NCI-H187 (cell line): ENCODE measurements around the gene PHF14.
"Not testable (repeated sequence)": the region's sequence is repeated elsewhere in the genome, so short reads cannot be mapped to it uniquely, and the experiment has no call there.

Source experiments
- DNase-seq, 2 experiments: peaks; one replicate each; lab custom pipeline; 2025; lab: John Stamatoyannopoulos, UW

The PHF14 gene

GRCh38 chr7:10977113-10977512 is 3.4 kb downstream of the PHF14 start:
- DNase-seq = no peak

GRCh38 chr7:10981317-10981716 is 7.6 kb downstream of the PHF14 start:
- no peak for DNase-seq

- DNase-seq = not testable (repeated sequence)
Measured at GRCh38 chr7:10990748-10991147, 17.1 kb downstream of the PHF14 start.

DNA sequence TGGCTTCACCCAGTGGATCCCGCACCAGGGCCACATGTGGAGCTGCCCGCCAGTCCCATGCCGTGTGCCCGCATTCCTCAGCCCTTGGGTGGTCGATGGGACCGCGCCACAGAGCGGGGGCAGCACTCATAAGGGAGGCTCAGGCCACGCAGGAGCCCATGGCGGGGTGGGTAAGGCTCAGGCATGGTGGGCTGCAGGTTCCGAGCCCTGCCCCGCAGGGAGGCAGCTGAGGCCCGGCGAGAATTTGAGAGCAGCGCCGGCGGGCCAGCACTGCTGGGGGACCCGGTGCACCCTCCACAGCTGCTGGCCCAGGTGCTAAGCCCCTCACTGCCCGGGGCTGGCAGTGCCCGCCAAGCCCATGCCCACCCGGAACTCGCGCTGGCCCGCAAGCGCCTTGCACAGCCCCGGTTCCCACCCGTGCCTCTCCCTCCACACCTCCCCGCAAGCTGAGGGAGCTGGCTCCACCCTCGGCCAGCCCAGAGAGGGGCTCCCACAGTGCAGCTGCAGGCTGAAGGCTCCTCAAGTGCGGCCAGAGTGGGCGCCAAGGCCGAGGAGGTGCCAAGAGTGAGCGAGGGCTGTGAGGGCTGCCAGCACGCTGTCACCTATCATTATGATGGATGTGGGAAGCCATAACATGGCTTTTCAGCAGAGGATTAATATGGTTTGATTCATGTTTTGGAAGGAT is 22.0 kb downstream of the PHF14 start:
- not testable (repeated sequence) for DNase-seq

GRCh38 chr7:10998996-10999757 is 25.5 kb downstream of the PHF14 start:
- DNase-seq = no peak

GRCh38 chr7:11005202-11005601 is 31.5 kb downstream of the PHF14 start:
- no peak for DNase-seq

DNA sequence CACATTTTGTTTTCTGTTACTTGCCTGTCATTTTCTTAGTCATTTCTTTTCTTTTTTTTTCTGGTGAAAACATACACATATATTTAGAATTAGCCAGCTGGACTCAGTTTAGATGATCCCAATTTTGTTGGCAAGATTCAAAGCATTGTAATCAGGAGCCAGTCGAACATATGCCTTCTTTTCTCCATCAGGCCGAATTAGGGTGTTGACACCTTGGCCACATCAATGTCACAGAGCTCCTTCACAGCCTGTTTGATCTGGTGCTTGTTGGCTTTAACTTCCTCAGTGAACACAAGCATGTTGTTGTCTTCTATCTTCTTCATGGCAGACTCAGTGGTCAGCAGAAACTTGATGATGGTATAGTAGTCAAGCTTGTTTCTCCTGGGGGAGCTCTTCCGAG is 32.6 kb downstream of the PHF14 start:
- DNase-seq = no peak

DNA sequence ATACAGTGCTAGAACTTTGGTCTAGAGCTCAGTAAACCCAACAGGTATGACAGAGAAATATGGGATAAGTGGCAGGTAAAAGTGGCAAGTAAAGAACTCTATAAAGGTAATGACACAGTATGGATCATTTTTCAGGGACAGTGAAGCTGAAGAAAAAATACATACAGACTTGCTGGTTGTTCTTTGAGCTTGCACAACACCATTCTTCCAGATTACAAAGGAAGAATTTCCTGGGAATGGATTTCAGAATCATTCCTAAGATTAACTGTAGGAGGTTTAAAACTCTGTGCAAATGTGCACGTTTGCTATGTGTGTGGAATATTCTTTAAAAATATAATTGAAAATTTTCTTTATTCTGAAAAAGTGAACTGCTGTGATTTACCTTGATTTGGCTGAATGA is 36.0 kb downstream of the PHF14 start:
- DNase-seq = no peak

- no peak for DNase-seq
Measured at GRCh38 chr7:11021468-11021867, 47.8 kb downstream of the PHF14 start.

DNA sequence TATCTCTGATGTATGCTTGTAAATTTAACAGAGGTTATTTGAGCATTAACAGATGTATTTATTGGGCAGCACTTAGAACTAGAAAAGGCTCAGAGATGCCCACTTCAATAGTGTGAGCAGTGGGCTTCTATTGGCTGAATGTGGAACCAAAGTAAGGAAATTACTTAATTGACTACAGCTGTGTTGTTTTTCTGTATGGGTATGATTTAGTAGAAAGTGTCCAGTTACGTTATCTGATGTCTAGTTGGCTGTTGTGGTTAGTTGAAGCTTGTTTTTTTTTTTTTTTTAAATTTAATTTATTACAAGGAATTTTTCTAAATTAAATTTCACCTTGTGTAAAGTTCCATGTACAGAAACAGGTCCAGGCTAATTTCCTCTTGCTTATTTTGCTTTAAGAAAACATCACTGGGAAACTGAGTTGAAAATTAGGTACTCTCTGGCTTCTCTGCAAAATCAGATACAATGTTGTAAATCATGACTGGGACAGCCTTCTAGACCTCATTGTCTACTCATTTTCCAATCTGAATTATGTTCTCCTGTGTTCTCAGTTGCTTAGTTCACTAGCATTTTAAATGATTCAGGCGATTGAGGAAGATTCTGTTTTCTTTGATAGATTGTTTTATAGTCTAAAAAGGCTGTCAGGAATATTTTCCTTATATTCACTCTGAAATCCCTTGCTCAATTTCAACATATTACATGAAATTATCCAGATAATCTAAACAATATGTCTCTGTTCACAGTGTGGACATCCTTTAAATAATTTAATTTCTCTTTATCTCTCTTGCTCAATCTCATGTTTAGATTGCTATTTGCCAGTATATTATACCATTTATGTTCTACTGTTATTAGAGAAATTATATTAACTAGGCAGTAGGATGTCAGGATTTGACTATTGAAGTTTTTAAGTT is 53.0 kb downstream of the PHF14 start:
- DNase-seq = no peak

- no peak for DNase-seq
Measured at GRCh38 chr7:11035661-11036060, 62.0 kb downstream of the PHF14 start.

DNA sequence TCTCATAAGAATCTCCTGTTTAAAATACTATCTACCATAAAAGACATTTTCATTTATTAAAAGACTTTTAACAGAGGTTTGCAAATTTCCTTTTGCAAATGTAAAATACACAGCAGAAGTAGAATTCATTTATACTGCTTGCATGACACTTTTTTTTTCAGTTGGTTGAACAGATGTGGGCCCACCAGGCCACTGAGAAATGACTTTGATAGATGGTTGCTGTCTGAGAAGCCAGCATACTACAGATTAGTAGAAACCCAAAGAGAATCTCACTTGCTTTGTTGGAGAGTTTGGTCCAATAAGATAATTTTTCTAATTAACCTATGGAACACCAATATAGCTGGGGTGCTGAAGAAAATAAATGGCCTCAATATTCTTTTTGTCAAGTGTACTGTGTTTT is 66.3 kb downstream of the PHF14 start:
- DNase-seq = no peak

DNA sequence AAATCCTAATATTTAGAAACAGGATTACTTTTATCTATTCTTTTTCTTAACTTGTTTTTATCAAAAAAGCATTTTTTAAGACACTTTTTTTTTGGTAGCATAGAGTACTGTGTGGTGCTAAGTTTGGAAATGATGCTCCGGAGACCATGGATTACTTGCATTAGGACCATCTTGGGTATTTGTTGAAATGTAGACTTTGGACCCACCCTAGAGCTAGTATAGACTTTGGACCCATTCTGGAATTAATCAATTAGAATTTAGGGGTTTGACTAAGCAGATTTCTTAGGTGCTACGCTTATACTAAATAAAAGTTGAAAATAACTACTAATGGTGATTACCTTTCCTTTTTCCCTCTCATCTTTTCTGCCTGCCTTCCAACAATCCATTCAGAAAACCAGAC is 80.4 kb downstream of the PHF14 start:
- DNase-seq = no peak

DNA sequence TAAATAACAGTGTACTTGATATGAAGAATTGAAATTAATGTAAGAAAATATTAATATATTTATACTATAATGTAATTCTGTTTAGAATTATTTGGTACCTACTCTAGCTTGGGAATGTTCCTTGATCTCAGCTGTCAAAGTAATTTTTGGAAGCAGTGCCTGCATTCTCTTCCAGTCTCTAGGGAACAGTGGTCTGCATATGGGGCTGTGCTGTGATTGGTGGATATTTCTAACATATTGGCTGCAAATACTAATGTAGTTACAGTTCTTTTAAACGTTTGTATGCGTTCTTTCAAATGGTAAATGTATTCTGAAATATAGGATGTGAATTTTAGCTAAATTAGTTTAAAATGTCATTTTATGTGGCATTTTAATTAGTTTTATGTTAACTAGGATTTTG is 87.2 kb downstream of the PHF14 start:
- DNase-seq = no peak

DNA sequence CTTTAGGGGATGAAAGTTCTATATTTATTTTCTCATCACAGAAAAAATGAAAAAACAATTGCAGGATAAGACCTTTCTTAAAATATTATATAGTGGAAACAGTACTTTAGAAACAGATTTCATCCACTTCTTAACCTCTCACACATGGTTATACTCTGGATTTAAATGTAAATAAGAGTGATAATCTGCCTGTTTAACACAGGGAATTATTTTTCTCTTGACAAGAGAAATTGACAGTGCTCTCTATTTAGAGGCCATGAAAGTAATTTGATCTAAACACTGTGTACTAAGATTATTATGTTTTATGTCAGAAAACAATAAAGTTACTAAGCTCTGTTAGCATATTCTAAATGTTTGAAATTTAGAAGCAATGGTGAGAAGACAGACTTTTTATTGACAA is 88.4 kb downstream of the PHF14 start:
- DNase-seq = no peak

- DNase-seq = no peak
Measured at GRCh38 chr7:11069591-11069990, 95.9 kb downstream of the PHF14 start.

DNA sequence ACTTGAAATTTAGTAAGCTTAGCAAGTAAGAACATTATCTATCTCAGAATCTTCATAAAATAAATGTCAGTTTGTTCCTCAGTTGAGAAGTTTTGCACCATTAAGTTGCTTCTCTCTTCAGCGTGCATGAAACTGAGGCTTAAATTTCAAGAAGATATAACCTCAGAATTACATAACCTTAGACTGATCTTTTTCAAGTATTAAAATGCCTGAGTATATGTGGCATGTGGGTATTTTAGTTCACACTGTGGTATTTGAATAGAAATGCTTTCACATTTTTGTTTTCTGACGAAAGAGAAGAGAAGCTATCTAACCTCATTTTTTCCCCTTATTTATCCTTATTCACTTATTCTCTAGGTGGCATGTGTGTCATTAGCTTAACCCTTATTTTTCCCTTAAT is 104.1 kb downstream of the PHF14 start:
- DNase-seq = no peak

- DNase-seq = no peak
Measured at GRCh38 chr7:11078247-11078834, 104.7 kb downstream of the PHF14 start.

GRCh38 chr7:11079907-11080306 is 106.2 kb downstream of the PHF14 start:
- DNase-seq = no peak

GRCh38 chr7:11082121-11082520 is 108.4 kb downstream of the PHF14 start:
- DNase-seq = no peak

- DNase-seq = no peak
Measured at GRCh38 chr7:11082552-11083213, 109.0 kb downstream of the PHF14 start.

- DNase-seq = no peak
Measured at GRCh38 chr7:11083214-11083568, 109.5 kb downstream of the PHF14 start.
